Activated CD8-positive, alpha-beta memory T cell treated with anti-CD3 and anti-CD28 coated beads, Interleukin-2, amount 10 ng/mL, durations not matched to agents 7 days and 5 days (primary cell): Measurements from ENCODE around the gene TMEM94. TPM values are rescaled to one million over a fixed set of nuclear protein-coding genes. Genes with fewer than 3 reads are reported as not detected.
"Not testable (repeated sequence)": the region's sequence is repeated elsewhere in the genome, so short reads cannot be mapped to it uniquely, and the experiment has no call there.

Experiments
- ATAC-seq: fragments of 150-1000 bp; cut with Tn5 transposase; one replicate; pipeline ENCODE4 v1.10.0; 2021; ENCODE audit warnings: moderate library complexity
- CTCF ChIA-PET: fragments of 350-600 bp; sonication (Branson Sonifier 250); formaldehyde crosslinking; loops from one replicate; lab custom pipeline; 2021; ENCODE audit warnings: antibody characterized with exemption; lab: Charles Lee
- DNase-seq: peaks from one replicate; pipeline ENCODE4 v3.0.0-alpha.2; 2020
- H3K27ac Mint-ChIP-seq: one replicate; pipeline ENCODE4 v1.8.0; 2021; ENCODE audit warnings: mild to moderate bottlenecking, mixed read lengths
- H3K27me3 Mint-ChIP-seq: one replicate; pipeline ENCODE4 v1.8.0; 2021; ENCODE audit warnings: mixed read lengths
- H3K36me3 Mint-ChIP-seq: one replicate; pipeline ENCODE4 v1.8.0; 2021; ENCODE audit warnings: mild to moderate bottlenecking, mixed read lengths
- H3K4me1 Mint-ChIP-seq: one replicate; pipeline ENCODE4 v1.8.0; 2021; ENCODE audit warnings: mixed read lengths
- H3K4me3 Mint-ChIP-seq: one replicate; pipeline ENCODE4 v1.8.0; 2021; ENCODE audit warnings: mild to moderate bottlenecking, moderate library complexity, mixed read lengths
- H3K9me3 Mint-ChIP-seq: one replicate; pipeline ENCODE4 v1.8.0; 2022; ENCODE audit warnings: low read depth, mixed read lengths
- total RNA-seq, 2 experiments: library from RNA; stranded (reverse); gene quantifications; one replicate each; pipeline ENCODE4 v1.2.3, GENCODE V29; 2021

TMEM94 gene
- total RNA-seq, 2 experiments from 2014 or later = 83.7 to 106 TPM

GRCh38 chr17:75430159-75430974 lies 26.1 kb upstream of the TMEM94 start:
- peaks cover 22% of the 10 kb centered on the region for H3K4me1 Mint-ChIP-seq
- CTCF ChIA-PET = interaction anchor here (0.6 to 3.5 kb wide), 7 partner anchors 18 to 323 kb away, joined by 3 to 13 read pairs (median 3); partner anchors contain the start of gene TSEN54

GRCh38 chr17:75433218-75433783 lies 23.1 kb upstream of the TMEM94 start:
- Mint-ChIP-seq H3K4me1 (peaks cover 20% of the 10 kb centered on the region), H3K9me3 (no peaks in the 10 kb centered on the region), H3K4me3 (no peak overlapping the region), H3K27me3 (peaks cover 29% of the 10 kb centered on the region), H3K27ac (no peak overlapping the region), H3K36me3 (no peaks in the 10 kb centered on the region)
- no peak for DNase-seq
- ATAC-seq = no peak
- CTCF ChIA-PET = no interaction called here

More at GRCh38 chr17:75430159-75430974, 26.1 kb upstream of the TMEM94 start:
- ATAC-seq (no peak), DNase-seq (no peak)
- Mint-ChIP-seq H3K27me3 (peaks cover 34% of the 10 kb centered on the region), H3K27ac (no peak overlapping the region), H3K36me3 (no peaks in the 10 kb centered on the region), H3K9me3 (no peaks in the 10 kb centered on the region), H3K4me3 (no peak overlapping the region)

GRCh38 chr17:75434433-75434832 lies 22.0 kb upstream of the TMEM94 start:
- not testable (repeated sequence) for H3K9me3 Mint-ChIP-seq, ATAC-seq, H3K27ac Mint-ChIP-seq, DNase-seq, H3K4me3 Mint-ChIP-seq, H3K36me3 Mint-ChIP-seq
- Mint-ChIP-seq H3K27me3 (peaks cover 21% of the 10 kb centered on the region), H3K4me1 (peaks cover 20% of the 10 kb centered on the region)
- CTCF ChIA-PET = interaction anchor here (1.3 to 1.5 kb wide), 2 partner anchors 53 to 199 kb away, joined by 3 to 6 read pairs; no protein-coding TSS in a partner anchor

GRCh38 chr17:75437404-75437803 lies 19.0 kb upstream of the TMEM94 start:
- DNase-seq, H3K27ac Mint-ChIP-seq, H3K36me3 Mint-ChIP-seq, ATAC-seq, H3K4me3 Mint-ChIP-seq, H3K9me3 Mint-ChIP-seq: not testable (repeated sequence)
- CTCF ChIA-PET = interaction anchor here (0.6 to 1.4 kb wide), 3 partner anchors 11 to 79 kb away, joined by 3 to 4 read pairs (median 3); partner anchors contain the start of gene TSEN54
- Mint-ChIP-seq H3K4me1 (peaks cover 18% of the 10 kb centered on the region), H3K27me3 (peaks cover 12% of the 10 kb centered on the region)

- Mint-ChIP-seq H3K27ac (no peak overlapping the region), H3K36me3 (no peaks in the 10 kb centered on the region), H3K4me3 (no peak overlapping the region), H3K27me3 (peaks cover 5% of the 10 kb centered on the region), H3K9me3 (no peaks in the 10 kb centered on the region), H3K4me1 (peaks cover 18% of the 10 kb centered on the region)
- ATAC-seq (no peak), DNase-seq (no peak)
- CTCF ChIA-PET = no interaction called here
Observed at GRCh38 chr17:75439287-75439686, 17.1 kb upstream of the TMEM94 start.

GRCh38 chr17:75440738-75441448 lies 15.5 kb upstream of the TMEM94 start:
- DNase-seq (no peak), ATAC-seq (no peak)
- Mint-ChIP-seq H3K36me3 (no peaks in the 10 kb centered on the region), H3K27ac (no peak overlapping the region), H3K27me3 (no peaks in the 10 kb centered on the region), H3K4me1 (peaks cover 5% of the 10 kb centered on the region), H3K9me3 (no peaks in the 10 kb centered on the region), H3K4me3 (no peak overlapping the region)
- CTCF ChIA-PET = interaction anchor here (0.8 to 1.7 kb wide), 7 partner anchors 13 to 204 kb away, joined by 3 to 5 read pairs (median 3); partner anchors contain the start of genes SMIM5 and TSEN54

- CTCF ChIA-PET = interaction anchor here (1.2 kb wide), 1 partner anchor 11 kb away, joined by 3 read pairs; no protein-coding TSS in a partner anchor
- H3K9me3 Mint-ChIP-seq = no peaks in the 10 kb centered on the region
- no peaks in the 10 kb centered on the region for H3K27me3 Mint-ChIP-seq
- no peaks in the 10 kb centered on the region for H3K36me3 Mint-ChIP-seq
- H3K4me1 Mint-ChIP-seq = no peaks in the 10 kb centered on the region
- DNase-seq = no peak
- no peak overlapping the region for H3K4me3 Mint-ChIP-seq
- H3K27ac Mint-ChIP-seq = no peak overlapping the region
- ATAC-seq = no peak
Observed at GRCh38 chr17:75442168-75443103, 14.0 kb upstream of the TMEM94 start.

GRCh38 chr17:75445296-75445695 lies 11.1 kb upstream of the TMEM94 start:
- Mint-ChIP-seq H3K27ac (no peak overlapping the region), H3K36me3 (no peaks in the 10 kb centered on the region), H3K9me3 (no peaks in the 10 kb centered on the region), H3K4me3 (no peak overlapping the region), H3K27me3 (peaks cover 2% of the 10 kb centered on the region), H3K4me1 (no peaks in the 10 kb centered on the region)
- DNase-seq (no peak), ATAC-seq (no peak)
- CTCF ChIA-PET = no interaction called here

GRCh38 chr17:75445896-75446295 lies 10.5 kb upstream of the TMEM94 start:
- H3K9me3 Mint-ChIP-seq, H3K27me3 Mint-ChIP-seq, ATAC-seq, DNase-seq, H3K4me1 Mint-ChIP-seq, H3K4me3 Mint-ChIP-seq, H3K27ac Mint-ChIP-seq, CTCF ChIA-PET, H3K36me3 Mint-ChIP-seq: not testable (repeated sequence)

- H3K4me1 Mint-ChIP-seq = no peaks in the 10 kb centered on the region
- peaks cover 2% of the 10 kb centered on the region for H3K27me3 Mint-ChIP-seq
- H3K27ac Mint-ChIP-seq = no peak overlapping the region
- H3K9me3 Mint-ChIP-seq = no peaks in the 10 kb centered on the region
- H3K4me3 Mint-ChIP-seq = no peak overlapping the region
- DNase-seq (no peak), ATAC-seq (no peak)
- H3K36me3 Mint-ChIP-seq = no peaks in the 10 kb centered on the region
- CTCF ChIA-PET = interaction anchor here (0.5 to 1.7 kb wide), 7 partner anchors 8 to 334 kb away, joined by 3 to 4 read pairs (median 4); partner anchors contain the start of gene TMEM94
Observed at GRCh38 chr17:75447951-75448856, 8.2 kb upstream of the TMEM94 start.

GRCh38 chr17:75450270-75450669 lies 6.2 kb upstream of the TMEM94 start:
- Mint-ChIP-seq H3K9me3 (no peaks in the 10 kb centered on the region), H3K4me3 (no peak overlapping the region), H3K27ac (no peak overlapping the region), H3K4me1 (peaks cover 12% of the 10 kb centered on the region), H3K36me3 (no peaks in the 10 kb centered on the region), H3K27me3 (peaks cover 2% of the 10 kb centered on the region)
- ATAC-seq = no peak
- DNase-seq = no peak
- CTCF ChIA-PET = interaction anchor here (0.6 to 1.0 kb wide), 2 partner anchors 35 to 297 kb away, joined by 3 read pairs; no protein-coding TSS in a partner anchor
